GM18951 (cell line): ENCODE measurements around the gene MAGOH.

Experiments
- POLR2A ChIP-seq: IDR thresholded peaks from 4 replicates; pipeline ENCODE4 v1.6.1; 2011; ENCODE audit warnings: mild to moderate bottlenecking; ENCODE audit not compliant: insufficient read length, insufficient read depth; ENCODE audit errors: extremely low read depth
- in situ Hi-C: fragments of 300-500 bp; cut with MboI; formaldehyde crosslinking; loops from one replicate; pipeline ENCODE4 v1.12.0; 2022; ENCODE audit warnings: low sequenced_read_pairs, mixed read lengths, inconsistent platforms; ENCODE audit not compliant: unreplicated experiment

Gene MAGOH

DNA sequence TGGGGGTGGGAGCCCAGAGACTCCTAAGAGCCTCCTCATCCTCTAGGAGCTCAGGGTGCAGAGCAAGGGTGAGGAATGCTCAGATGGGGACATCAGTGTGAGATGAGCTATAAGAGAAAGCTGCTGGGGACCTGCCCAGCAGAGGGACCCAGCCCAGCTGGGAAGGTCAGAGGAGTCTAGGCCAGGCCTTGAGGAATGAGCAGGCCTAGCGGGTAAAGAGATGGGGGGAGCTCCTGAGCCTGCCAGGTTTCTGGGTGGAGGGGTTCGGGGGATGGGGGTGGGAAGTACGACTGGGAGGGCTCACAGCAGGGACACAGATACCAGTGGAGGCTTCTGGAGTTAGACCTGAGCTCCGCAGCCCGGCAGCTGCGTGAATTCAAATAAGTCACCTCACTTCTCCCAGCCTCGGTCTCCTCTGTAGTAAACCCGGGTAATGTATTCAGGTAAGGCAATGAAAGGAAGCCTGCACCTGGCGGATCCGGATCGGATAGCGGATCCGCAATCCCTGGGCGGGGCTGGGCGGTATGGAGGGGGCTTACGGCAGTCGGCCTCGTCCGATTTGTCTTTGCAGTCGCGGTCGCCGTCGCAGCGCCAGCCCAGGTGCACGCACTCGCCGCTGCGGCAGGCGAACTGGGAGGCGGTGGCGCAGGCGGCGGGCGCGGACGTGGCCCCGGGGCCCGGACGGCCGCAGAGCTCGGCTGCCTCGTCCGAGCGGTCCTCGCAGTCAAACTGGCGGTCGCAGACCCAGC is 38.0 kb upstream of the MAGOH start:
- in situ Hi-C loops: loop anchor here (5.0 kb wide), 1 partner anchor 121 kb away; no protein-coding TSS in a partner anchor

DNA sequence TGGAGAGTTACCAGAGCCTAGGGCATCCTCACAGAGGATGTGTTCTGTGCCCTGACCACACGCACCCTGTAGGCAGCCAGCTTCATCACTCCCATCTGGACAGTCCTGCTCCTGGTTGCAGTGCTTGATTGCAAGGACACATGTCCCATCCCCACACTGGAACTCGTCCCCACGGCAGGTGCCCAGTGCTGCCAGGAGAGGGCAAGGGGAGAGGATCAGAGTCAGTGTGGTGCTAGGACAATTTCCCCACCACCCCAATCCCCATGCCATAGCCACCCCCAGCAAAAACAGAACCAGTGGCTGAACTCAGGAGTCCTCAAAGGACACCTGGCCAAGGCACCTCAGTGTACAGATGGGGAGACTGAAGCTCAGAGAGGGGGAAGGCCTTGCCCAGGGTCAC is 37.2 kb upstream of the MAGOH start:
- in situ Hi-C loops: loop anchor here (5.0 kb wide), 1 partner anchor 122 kb away; no protein-coding TSS in a partner anchor
- no peak for TF ChIP-seq POLR2A

More for the DNA sequence above, 38.0 kb upstream of the MAGOH start:
- no peak for TF ChIP-seq POLR2A

DNA sequence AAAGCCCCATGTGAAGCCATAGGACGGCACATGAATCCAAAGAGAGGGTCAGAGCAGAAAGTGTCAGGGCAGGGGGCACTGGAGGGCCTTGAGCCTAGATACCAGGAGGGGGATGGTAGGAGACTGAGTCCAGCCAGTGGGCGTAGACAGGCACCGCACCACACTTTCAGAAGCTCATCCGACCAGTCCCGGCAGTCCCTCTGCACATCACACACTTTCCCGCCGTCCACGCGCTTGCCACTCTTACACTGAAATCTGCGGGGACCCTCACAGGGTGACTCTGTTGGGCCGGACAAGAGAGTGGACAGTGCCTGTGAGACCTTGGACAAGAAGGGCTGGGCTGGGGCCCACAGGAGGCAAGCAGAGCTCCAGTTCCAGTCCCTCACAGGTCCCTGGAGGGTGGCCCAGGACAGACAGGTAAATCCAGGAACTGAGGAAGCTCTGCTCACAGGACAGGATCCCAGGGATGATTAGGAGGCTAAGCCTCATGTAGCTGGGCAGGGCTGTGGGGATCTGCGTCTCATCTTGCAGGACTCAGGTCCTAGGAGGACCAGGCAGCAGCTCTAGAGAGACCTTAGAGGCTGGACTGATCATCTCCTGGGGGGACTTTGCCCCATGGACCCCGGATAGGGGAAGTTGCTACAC is 36.3 kb upstream of the MAGOH start:
- no peak for TF ChIP-seq POLR2A
- in situ Hi-C loops: loop anchor here (5.0 kb wide), 1 partner anchor 123 kb away; no protein-coding TSS in a partner anchor

DNA sequence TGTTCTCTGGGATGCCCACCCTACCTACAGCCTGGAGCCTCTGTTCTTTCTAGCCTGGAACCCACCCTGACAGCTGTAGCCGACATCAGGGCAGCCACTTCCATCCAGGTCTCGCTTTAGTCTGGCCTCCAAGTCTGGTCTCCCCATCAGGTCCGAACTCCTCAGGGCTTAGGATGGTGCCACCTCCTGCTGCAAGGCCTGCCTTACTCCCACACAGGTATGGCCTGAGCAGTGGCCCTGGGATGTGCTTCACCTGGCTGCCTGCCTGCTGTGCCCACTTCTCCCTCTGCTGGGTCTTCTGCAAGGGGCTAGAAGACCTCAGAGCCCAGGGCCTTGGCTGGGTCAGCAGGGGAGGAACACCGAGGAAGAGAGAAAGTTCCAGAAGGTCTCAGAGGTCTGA is 35.7 kb upstream of the MAGOH start:
- TF ChIP-seq POLR2A: no peak
- in situ Hi-C loops: no loop called here

DNA sequence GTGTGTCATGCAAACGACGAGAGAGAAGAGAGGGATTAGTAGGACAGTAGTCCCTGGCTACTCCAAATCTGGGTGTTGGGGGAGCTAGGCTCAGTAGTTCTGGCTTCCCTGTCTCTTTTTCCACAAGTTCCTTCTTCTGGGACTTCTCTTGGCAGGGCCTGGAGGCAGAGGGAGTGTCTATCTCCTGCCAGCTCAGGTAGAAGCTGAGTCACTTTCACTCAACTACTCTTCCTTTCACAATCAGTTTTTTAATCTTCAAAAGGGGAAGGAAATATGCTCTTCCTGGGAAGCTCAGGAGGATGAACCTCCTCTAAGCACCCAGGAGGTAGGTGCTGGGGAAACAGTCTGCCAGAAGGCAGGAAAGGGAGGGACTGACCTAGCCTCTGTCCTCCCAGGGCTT is 35.2 kb upstream of the MAGOH start:
- in situ Hi-C loops: no loop called here
- TF ChIP-seq POLR2A: no peak

DNA sequence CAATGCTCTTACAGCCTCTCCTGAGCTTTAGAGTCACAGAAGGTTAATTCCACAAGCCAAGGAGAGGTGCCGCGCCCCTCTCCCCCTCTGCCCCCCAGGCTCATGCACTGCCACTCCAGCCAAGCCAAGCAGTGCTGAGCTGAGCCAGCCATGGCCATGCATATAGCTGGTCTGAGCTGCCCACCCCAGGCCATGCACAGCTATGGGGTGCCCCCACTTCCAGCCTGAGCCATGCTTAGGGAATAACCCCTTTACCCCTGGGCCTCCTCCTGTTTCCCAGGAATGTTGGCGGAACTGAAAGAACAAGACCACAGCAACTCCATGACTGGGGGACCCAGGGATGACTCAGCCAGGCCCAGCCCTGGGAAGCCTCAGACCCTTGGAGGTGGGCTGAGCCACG is 34.0 kb upstream of the MAGOH start:
- in situ Hi-C loops: no loop called here
- no peak for TF ChIP-seq POLR2A

DNA sequence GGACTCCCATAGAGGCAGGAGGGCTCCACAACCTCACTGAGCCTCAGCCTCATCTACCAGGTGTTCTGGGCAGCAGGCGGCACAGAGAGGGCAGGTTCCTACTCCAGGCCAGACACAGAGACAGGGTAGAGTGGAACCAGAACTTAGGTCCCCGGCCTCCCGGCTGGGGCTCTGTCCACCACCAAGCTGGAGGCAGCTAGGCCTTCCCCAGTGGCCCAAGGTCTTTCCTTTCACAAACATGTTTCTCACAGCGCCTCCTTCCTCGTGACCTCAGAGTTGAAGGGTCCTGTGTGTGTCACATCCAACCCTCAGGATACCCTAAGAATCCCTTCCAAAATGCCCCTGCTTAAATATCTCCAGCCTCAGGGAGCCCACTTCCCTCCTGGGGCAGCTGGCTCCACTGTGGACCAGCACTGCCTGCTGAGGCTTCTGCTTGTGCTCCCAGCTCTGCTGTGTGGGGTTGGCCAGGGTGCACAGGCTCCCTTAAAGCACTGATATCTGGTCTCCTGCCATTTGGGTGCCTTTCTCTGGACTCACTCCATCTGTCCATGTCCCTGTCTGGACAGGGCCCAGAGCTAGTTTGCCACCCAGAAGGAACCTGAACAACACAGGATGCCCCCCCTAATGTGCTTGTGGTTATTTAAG is 33.2 kb upstream of the MAGOH start:
- no peak for TF ChIP-seq POLR2A
- in situ Hi-C loops: no loop called here

DNA sequence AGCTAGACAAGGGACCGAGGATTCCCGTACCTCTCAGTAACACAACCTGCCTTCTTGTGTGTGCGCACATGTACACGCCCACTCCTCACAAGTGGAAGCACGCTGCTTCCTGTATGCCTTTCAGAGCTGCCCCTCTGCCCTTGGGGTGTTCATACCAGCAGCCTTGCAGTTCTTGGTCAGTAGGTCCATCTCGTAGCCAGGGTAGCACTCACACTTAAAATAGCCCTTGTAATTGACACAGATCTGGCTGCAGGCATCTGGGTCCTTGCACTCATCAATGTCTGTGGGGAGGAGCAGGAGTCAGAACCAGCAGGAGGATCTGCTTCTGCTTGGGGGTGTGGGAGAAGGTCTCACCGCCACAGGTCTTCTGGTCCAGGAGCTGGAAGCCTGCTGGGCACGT is 32.6 kb upstream of the MAGOH start:
- TF ChIP-seq POLR2A: no peak
- in situ Hi-C loops: no loop called here

DNA sequence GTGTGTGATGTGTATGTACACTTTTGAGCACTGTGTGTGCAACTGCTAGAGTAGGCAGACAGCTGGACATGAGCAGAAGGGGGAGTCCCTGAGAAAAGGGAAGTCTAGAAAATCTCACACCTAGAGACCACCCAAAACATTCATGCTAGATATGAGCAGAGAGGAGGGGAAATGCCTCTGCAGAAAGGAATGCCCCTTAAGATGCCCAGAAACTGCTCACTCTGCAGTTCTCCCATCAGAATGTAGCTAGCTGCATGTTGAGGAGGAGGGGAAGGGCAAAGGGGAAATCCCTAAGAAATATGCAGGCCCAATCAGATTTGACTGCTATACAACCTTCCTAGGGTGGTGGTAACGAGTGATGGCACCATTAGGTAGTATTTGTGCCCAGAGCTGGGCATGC is 31.8 kb upstream of the MAGOH start:
- TF ChIP-seq POLR2A: no peak
- in situ Hi-C loops: no loop called here

DNA sequence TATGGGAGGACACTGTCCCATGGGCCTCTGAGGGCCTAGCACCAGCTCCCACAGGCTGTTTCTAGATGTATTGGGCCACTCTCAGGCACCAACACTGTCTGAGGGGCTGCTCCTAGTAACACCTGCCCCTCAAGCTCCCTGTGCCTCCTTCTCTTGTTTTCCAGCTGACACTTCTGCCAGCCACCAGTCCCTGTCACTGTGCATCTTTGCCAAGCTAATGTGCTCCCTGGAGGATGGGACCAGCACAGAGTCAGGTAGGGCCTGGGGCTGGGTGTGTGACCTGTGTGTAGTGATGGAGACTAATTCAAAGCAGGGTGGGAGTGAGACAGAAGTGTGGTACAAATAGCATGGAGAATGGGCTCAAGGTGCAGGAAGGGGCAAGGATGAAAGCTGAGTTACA is 29.4 kb upstream of the MAGOH start:
- in situ Hi-C loops: no loop called here
- TF ChIP-seq POLR2A: no peak

DNA sequence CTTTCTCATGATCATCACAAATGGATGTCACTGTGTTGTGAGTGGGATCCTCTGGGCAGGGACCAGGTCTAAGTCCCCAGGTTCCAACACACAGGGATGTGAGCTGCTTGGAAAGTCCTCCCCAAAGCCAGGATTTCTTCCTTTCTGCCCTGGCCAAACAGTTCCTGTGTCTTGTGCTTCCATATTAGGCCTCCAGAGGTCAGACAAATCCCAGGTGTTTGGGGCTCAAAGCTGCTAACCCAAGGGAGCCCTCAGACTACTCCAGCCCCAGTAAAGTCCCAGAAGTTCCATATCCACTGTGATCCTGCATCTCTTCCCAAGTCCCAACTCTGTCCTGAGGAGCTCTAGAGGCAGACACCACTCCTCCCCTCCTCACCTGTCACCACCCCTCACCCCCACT is 27.7 kb upstream of the MAGOH start:
- in situ Hi-C loops: no loop called here

DNA sequence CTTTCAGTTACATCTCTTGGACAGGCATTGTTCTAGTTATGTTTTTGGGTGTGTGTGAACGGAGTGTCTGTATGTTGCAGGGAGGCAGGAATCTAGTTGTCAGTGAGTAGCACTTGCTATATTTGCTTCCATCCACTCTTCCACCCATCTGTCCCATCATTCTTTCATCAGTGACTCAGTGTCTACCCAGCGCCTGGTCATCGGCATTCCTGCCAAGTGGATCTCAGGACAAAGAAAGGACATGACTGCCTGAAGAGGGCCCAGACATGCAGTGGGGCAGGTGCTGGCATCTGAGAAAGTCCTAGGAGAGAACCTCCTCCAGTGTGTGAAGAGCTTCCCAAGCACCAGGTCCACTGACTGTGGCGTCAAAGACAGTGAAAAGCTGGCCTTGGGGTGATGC is 27.3 kb upstream of the MAGOH start:
- TF ChIP-seq POLR2A: no peak
- in situ Hi-C loops: no loop called here

More for the DNA sequence above, 27.7 kb upstream of the MAGOH start:
- TF ChIP-seq POLR2A: no peak

DNA sequence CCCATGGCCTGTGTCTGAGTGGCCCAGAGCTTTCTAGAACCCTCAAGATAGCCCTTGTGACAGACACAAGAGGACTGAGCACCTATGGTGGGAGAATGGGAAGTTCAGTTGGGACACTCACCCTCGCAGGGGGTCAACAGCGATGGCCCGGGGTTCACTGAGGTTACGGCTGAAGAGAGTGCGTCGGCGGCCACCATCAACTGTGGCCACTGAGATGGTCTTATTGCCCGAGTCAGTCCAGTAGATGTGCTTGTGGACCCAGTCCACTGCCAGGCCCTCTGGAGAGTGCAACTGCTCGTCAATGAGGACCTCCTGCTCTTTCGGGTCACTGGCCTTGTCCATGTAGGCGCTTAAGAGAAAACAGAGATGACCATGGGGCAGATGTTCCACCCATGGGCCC is 25.7 kb upstream of the MAGOH start:
- TF ChIP-seq POLR2A: no peak
- in situ Hi-C loops: no loop called here

DNA sequence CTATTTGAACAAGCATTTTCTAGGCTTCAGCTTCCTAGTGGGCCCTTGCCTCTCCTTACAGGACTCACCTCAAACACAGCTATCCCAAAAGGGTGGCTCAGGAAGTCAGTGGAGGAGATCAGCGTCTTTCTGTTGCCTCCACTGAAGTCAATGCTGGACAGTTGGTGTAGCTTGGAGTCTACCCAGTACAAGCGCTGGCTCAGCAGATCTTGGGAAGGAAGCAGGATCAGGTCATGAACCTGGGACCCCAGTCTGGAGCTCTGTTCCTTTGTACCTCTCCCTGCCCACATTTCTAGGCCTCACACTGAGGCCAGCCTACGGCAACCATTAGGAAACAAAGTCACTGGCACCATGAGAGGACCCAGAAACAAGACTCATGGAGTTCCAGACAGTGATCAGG is 23.7 kb upstream of the MAGOH start:
- in situ Hi-C loops: no loop called here

More for the DNA sequence above, 23.7 kb upstream of the MAGOH start:
- TF ChIP-seq POLR2A: no peak
